OCI-LY7 (cell line): ENCODE data around the gene CLIP3.

ENCODE experiments used
- EZH2phosphoT487 ChIP-seq: fragments of 200-600 bp; sonication (generic); IDR thresholded peaks from 2 replicates; pipeline ENCODE4 v1.6.1; 2018; ENCODE audit warnings: low read depth, borderline replicate concordance, mild to moderate bottlenecking, mixed run types, antibody characterized with exemption, low read length, moderate library complexity, mixed read lengths
- TF ChIP-seq, protein P1 (sequence below): fragments of 200-600 bp; sonication (generic); conservative IDR thresholded peaks from 2 replicates; pipeline ENCODE4 v1.5.1; 2014; ENCODE audit warnings: mild to moderate bottlenecking, antibody characterized with exemption, low read length, moderate library complexity, mixed read lengths

DNA sequence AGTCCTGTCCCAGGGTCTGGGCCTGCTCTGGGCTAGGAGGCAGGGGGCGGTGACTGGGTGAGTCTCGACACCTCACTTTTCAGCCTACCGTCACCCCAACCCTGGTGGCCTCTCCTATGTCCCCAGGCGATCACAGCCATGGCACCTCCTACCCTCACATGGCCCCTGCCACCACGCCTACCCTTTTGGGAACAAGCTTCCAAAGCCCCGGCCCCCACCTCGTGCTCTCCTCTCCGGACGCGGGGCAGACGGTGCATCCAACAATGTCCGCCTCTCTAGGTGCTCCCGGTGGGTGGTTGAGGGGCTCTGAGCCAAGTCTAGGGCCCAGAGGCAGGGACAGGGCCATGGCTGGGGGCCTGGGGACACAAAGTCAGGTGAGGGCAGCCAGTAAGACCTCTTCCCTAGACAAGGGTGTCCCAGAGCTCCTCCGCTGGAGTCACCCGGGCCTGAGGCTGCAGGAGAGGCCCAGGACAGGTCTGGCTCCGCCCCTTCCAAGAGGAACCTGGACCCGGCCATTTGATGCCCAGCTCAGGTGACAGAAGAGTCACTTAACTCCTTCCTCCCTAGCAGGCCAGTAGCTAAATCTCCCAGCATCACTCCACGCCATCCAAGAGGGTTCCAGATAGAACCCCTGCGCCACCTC lies 24.2 kb downstream of the CLIP3 start, which contains the start of gene SYNE4:
- TF ChIP-seq, protein P1, sequence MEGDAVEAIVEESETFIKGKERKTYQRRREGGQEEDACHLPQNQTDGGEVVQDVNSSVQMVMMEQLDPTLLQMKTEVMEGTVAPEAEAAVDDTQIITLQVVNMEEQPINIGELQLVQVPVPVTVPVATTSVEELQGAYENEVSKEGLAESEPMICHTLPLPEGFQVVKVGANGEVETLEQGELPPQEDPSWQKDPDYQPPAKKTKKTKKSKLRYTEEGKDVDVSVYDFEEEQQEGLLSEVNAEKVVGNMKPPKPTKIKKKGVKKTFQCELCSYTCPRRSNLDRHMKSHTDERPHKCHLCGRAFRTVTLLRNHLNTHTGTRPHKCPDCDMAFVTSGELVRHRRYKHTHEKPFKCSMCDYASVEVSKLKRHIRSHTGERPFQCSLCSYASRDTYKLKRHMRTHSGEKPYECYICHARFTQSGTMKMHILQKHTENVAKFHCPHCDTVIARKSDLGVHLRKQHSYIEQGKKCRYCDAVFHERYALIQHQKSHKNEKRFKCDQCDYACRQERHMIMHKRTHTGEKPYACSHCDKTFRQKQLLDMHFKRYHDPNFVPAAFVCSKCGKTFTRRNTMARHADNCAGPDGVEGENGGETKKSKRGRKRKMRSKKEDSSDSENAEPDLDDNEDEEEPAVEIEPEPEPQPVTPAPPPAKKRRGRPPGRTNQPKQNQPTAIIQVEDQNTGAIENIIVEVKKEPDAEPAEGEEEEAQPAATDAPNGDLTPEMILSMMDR = no peak
- no peak for TF ChIP-seq EZH2phosphoT487
